ENCODE measurements around the gene CCZ1B. TPM values are rescaled to one million over a fixed set of nuclear protein-coding genes. Genes with fewer than 3 reads are reported as not detected.
"Not testable (repeated sequence)": the region's sequence is repeated elsewhere in the genome, so short reads cannot be mapped to it uniquely, and the experiment has no call there.

CCZ1B gene
- total and polyA plus RNA-seq, 8 donors, result 17.0 to 162 (median 56.2) TPM

DNA sequence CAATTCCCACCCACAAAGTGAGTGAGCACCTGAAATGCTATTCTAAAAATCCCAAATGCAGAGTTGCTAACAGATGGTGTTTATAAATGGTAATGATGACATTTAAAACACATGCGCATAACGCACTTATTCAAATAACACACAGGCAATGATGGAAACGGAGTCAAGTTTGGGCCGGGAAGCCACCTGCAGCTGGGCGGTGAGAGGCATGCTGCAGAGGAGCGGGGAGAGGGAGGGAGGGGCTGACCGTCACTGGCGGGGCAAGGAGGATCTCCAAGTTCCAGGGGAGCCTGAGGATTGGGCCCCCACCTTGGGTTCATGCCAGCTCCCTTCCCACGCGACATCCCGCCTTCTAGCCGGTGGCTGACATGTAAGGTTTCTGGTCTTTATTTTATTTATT, 64.9 kb downstream of the CCZ1B start:
- H3K36me3 ChIP-seq; H3K27me3 ChIP-seq; DNase-seq; H3K9me3 ChIP-seq; H3K4me1 ChIP-seq; H3K4me3 ChIP-seq; intact Hi-C loops (cut with DNase I; ENCODE audit: low total_unique reads); H3K27ac ChIP-seq: not testable (repeated sequence)
- 11 to 84% (median 80%) methylated on average over 1 to 8 of the region's 12 CpGs; no CpG with 5 or more reads in 2 of the 5 donors for WGBS, 5 donors

- H3K27ac ChIP-seq; H3K4me3 ChIP-seq; H3K36me3 ChIP-seq; H3K9me3 ChIP-seq; H3K4me1 ChIP-seq; H3K27me3 ChIP-seq; DNase-seq; intact Hi-C loops (cut with DNase I; ENCODE audit: low total_unique reads): not testable (repeated sequence)
- WGBS, 5 donors, result 3 to 9% (median 5%) methylated on average over 11 to 23 of the region's 38 CpGs; no CpG with 5 or more reads in 2 of the 5 donors
Observed at GRCh38 chr7:6753964-6754363, 72.1 kb downstream of the CCZ1B start, which contains the start of gene RSPH10B2. Gene RSPH10B2 (plus strand): TSS chr7:6754103. CDS start chr7:6757678, 3,575 bp downstream.

GRCh38 chr7:6750173-6750572, 75.9 kb downstream of the CCZ1B start:
- WGBS, 5 donors, result 89 to 93% (median 91%) methylated on average over 3 to 4 of the region's 6 CpGs

GRCh38 chr7:6749335-6749734, 76.7 kb downstream of the CCZ1B start:
- H3K4me3 ChIP-seq; H3K4me1 ChIP-seq; H3K9me3 ChIP-seq; intact Hi-C loops (cut with DNase I; ENCODE audit: low total_unique reads); H3K27ac ChIP-seq; H3K27me3 ChIP-seq; DNase-seq: not testable (repeated sequence)
- peaks cover 9 to 35% (median 15%) of the 10 kb centered on the region in 4 donors for H3K36me3 ChIP-seq
- WGBS, 5 donors, result 83 to 95% (median 94%) methylated on average over 4 to 7 of the region's 12 CpGs

More at GRCh38 chr7:6750173-6750572, 75.9 kb downstream of the CCZ1B start:
- intact Hi-C loops (cut with DNase I; ENCODE audit: low total_unique reads); H3K4me3 ChIP-seq; H3K4me1 ChIP-seq; H3K27me3 ChIP-seq; H3K9me3 ChIP-seq; DNase-seq; H3K27ac ChIP-seq: not testable (repeated sequence)
- peaks cover 9 to 31% (median 14%) of the 10 kb centered on the region in 4 donors for H3K36me3 ChIP-seq

Other genes with a start within 250 kb of the CCZ1B start
- gene ZDHHC4, start 248.8 kb downstream of the CCZ1B start, total RNA-seq, result 10 to 100 TPM in 3 of 5 donors, 1 to 10 TPM in 2; 4.1 to 78.4 (median 22.8) TPM
- gene ZDHHC4, start 248.8 kb downstream of the CCZ1B start, polyA plus RNA-seq, result 10 to 100 TPM; 41.4 to 49.7 (median 46.4) TPM
- 100 to 1,000 TPM in 1 of 5 donors, 10 to 100 TPM in 4; 12.7 to 203 (median 40.3) TPM for gene INTS15, start 236.3 kb downstream of the CCZ1B start, total RNA-seq
- 10 to 100 TPM in 2 of 3 donors, 1 to 10 TPM in 1; 9.3 to 11.5 (median 10.7) TPM for gene INTS15, start 236.3 kb downstream of the CCZ1B start, polyA plus RNA-seq
- 10 to 100 TPM in 2 of 5 donors, 1 to 10 TPM in 3; 3.8 to 30.9 (median 8.6) TPM for gene ZNF853, start 210.7 kb downstream of the CCZ1B start, total RNA-seq
- 1 to 10 TPM; 1.6 to 2.6 (median 2.0) TPM for gene ZNF853, start 210.7 kb downstream of the CCZ1B start, polyA plus RNA-seq
- gene ZNF316, start 189.0 kb downstream of the CCZ1B start, total RNA-seq, result 10 to 100 TPM; 13.4 to 62.6 (median 30.0) TPM
- 10 to 100 TPM in 2 of 3 donors, 1 to 10 TPM in 1; 7.2 to 13.0 (median 10.8) TPM for gene ZNF316, start 189.0 kb downstream of the CCZ1B start, polyA plus RNA-seq
- gene ZNF12, start 119.3 kb downstream of the CCZ1B start, total RNA-seq, result 100 to 1,000 TPM in 1 of 5 donors, 10 to 100 TPM in 4; 21.9 to 222 (median 37.1) TPM
- 1 to 10 TPM; 3.9 to 7.3 (median 6.6) TPM for gene ZNF12, start 119.3 kb downstream of the CCZ1B start, polyA plus RNA-seq
- gene RSPH10B2, start 72.2 kb downstream of the CCZ1B start, total RNA-seq, result 1 to 10 TPM in 1 of 5 donors, not detected in 4; 1.3 TPM
- gene RSPH10B2, start 72.2 kb downstream of the CCZ1B start, polyA plus RNA-seq, result not detected